HCT116 (cell line): ENCODE data around the gene CFAP410.

ENCODE experiments used
- ATF3 ChIP-seq: IDR thresholded peaks from 2 replicates; pipeline ENCODE4 v1.6.1; 2012
- CTCF ChIP-seq, 3 experiments: fragments of 200-600 bp in 1 of 3; sonication (generic) in 1 of 3; IDR thresholded peaks in 2 of 3; conservative IDR thresholded peaks in 1 of 3; 2 replicates each; pipeline ENCODE4 v1.5.1; 2012 to 2017; ENCODE audit warnings: low read depth in 2 of 3, low read length in 2 of 3, antibody characterized with exemption in 1 of 3, borderline replicate concordance in 1 of 3, control low read depth in 1 of 3, mild to moderate bottlenecking in 1 of 3, mixed read lengths in 1 of 3, mixed run types in 1 of 3, moderate library complexity in 1 of 3; ENCODE audit not compliant: insufficient read depth in 1 of 3
- EGR1 ChIP-seq: IDR thresholded peaks from 2 replicates; pipeline ENCODE4 v1.6.1; 2012; ENCODE audit warnings: low read depth
- EZH2 ChIP-seq: fragments of 200-600 bp; sonication (generic); IDR thresholded peaks from 2 replicates; pipeline ENCODE4 v1.6.1; 2017; ENCODE audit warnings: antibody characterized with exemption, mixed run types
- EZH2phosphoT487 ChIP-seq: fragments of 200-600 bp; IDR thresholded peaks from 2 replicates; pipeline ENCODE4 v1.6.1; 2018; ENCODE audit warnings: antibody characterized with exemption, borderline replicate concordance
- FOSL1 ChIP-seq: IDR thresholded peaks from 2 replicates; pipeline ENCODE4 v1.6.1; 2012; ENCODE audit warnings: low read depth
- JUND ChIP-seq: IDR thresholded peaks from 2 replicates; pipeline ENCODE4 v1.6.1; 2012
- MAX ChIP-seq: IDR thresholded peaks from 2 replicates; pipeline ENCODE4 v1.6.1; 2012
- POLR2A ChIP-seq: IDR thresholded peaks from 2 replicates; pipeline ENCODE4 v1.7.0; 2011; ENCODE audit warnings: borderline replicate concordance; ENCODE audit not compliant: insufficient read depth, insufficient read length; ENCODE audit errors: extremely low read depth
- POLR2AphosphoS5 ChIP-seq: IDR thresholded peaks from 2 replicates; pipeline ENCODE4 v1.6.1; 2011; ENCODE audit warnings: mild to moderate bottlenecking, low read depth, low read length, moderate library complexity
- RAD21 ChIP-seq: IDR thresholded peaks from 2 replicates; pipeline ENCODE4 v1.6.1; 2012; ENCODE audit warnings: low read depth, mild to moderate bottlenecking
- SP1 ChIP-seq: IDR thresholded peaks from 2 replicates; pipeline ENCODE4 v1.6.1; 2012; ENCODE audit warnings: low read depth
- ZNF274 ChIP-seq: fragments of 200-500 bp; sonication (Bioruptor generic); IDR thresholded peaks from 2 replicates; pipeline ENCODE4 v1.6.1; 2014; ENCODE audit warnings: mild to moderate bottlenecking, low read depth, low read length, inconsistent platforms

GRCh38 chr21:44299458-44300261, 39.5 kb downstream of the CFAP410 start, which contains the start of gene PFKL:
- TF ChIP-seq POLR2A (peak; percentile 60), EGR1 (no peak), MAX (no peak), CTCF (IDR thresholded peaks at IDR 0.05 in 2 of 3, conservative IDR thresholded peaks at IDR 0.05 in 1 of 3; ENCODE audit: borderline replicate concordance in 1 of 3, insufficient read depth in 1 of 3, low read depth in 2 of 3, low read length in 2 of 3) (no peak), EZH2phosphoT487 (no peak), ATF3 (no peak), JUND (no peak), RAD21 (no peak), POLR2AphosphoS5 (peak; percentile 68), SP1 (no peak), ZNF274 (no peak), EZH2 (no peak), FOSL1 (no peak)
